Caco-2 (cell line): ENCODE measurements around the gene ARHGEF6. TPM values are rescaled to one million over a fixed set of nuclear protein-coding genes. Genes with fewer than 3 reads are reported as not detected.

Experiments used
- BruUV-seq: library from RNA; stranded (reverse); fragments of 400-500 nt; replicated peaks from 2 replicates; lab custom pipeline; 2021; lab: Mats Ljungman, UMichigan
- CTCF ChIA-PET: fragments of 300-600 bp; sonication (Branson Sonifier 250); formaldehyde crosslinking; loops from one replicate; lab custom pipeline; 2022; ENCODE audit warnings: antibody characterized with exemption; lab: Charles Lee
- POLR2A ChIA-PET: fragments of 300-600 bp; sonication (Branson Sonifier 250); formaldehyde crosslinking; loops from one replicate; lab custom pipeline; 2022; ENCODE audit warnings: antibody characterized with exemption; lab: Charles Lee
- DNase-seq, 2 experiments: peaks; one replicate each; pipeline versions ENCODE4 v3.0.0 to v3.0.0-alpha.2; 2020 to 2022
- H3K27me3 ChIP-seq: replicated peaks from 2 replicates; pipeline ENCODE4 v1.6.0; 2011; ENCODE audit warnings: low read length; ENCODE audit not compliant: control insufficient read depth, insufficient read depth
- H3K36me3 ChIP-seq: 2 replicates; pipeline ENCODE4 v1.5.1; 2011; ENCODE audit warnings: low read length; ENCODE audit not compliant: control insufficient read depth, insufficient read depth
- H3K4me1 ChIP-seq: fragments of 250-450 bp; sonication (Bioruptor Pico); 2 replicates; pipeline ENCODE4 v1.5.1; 2020; ENCODE audit warnings: mild to moderate bottlenecking
- H3K4me3 ChIP-seq: 2 replicates; pipeline ENCODE4 v1.5.1; 2011; ENCODE audit warnings: low read depth, mild to moderate bottlenecking, control low read depth, low read length
- H3K9me3 ChIP-seq: fragments of 250-450 bp; sonication (Bioruptor Pico); 2 replicates; pipeline ENCODE4 v1.5.1; 2020; ENCODE audit warnings: mild to moderate bottlenecking, moderate library complexity
- H3K27ac Mint-ChIP-seq: one replicate; pipeline ENCODE4 v1.8.0; 2022; ENCODE audit warnings: mixed read lengths; ENCODE audit not compliant: unreplicated experiment
- H3K27me3 Mint-ChIP-seq: one replicate; pipeline ENCODE4 v1.8.0; 2022; ENCODE audit warnings: mixed read lengths; ENCODE audit not compliant: insufficient read depth, unreplicated experiment
- H3K36me3 Mint-ChIP-seq: one replicate; pipeline ENCODE4 v1.8.0; 2022; ENCODE audit warnings: mild to moderate bottlenecking, mixed read lengths; ENCODE audit not compliant: insufficient read depth, unreplicated experiment
- H3K4me1 Mint-ChIP-seq: one replicate; pipeline ENCODE4 v1.8.0; 2022; ENCODE audit warnings: low read depth, mixed read lengths; ENCODE audit not compliant: unreplicated experiment
- H3K4me3 Mint-ChIP-seq: one replicate; pipeline ENCODE4 v1.8.0; 2022; ENCODE audit warnings: mild to moderate bottlenecking, moderate library complexity, mixed read lengths; ENCODE audit not compliant: unreplicated experiment
- H3K9me3 Mint-ChIP-seq: one replicate; pipeline ENCODE4 v1.8.0; 2022; ENCODE audit warnings: mixed read lengths; ENCODE audit not compliant: unreplicated experiment
- CTCF ChIP-seq, 2 experiments: fragments of 200-600 bp in 1 of 2; IDR thresholded peaks; 1 replicate in 1 of 2; 2 replicates in 1 of 2; pipeline versions ENCODE4 v1.5.1 to v1.8.0; 2011 to 2022; ENCODE audit warnings: antibody characterized with exemption in 1 of 2, control low read depth in 1 of 2, inconsistent platforms in 1 of 2, low read depth in 1 of 2, low read length in 1 of 2, mild to moderate bottlenecking in 1 of 2, moderate library complexity in 1 of 2; ENCODE audit not compliant: insufficient read depth in 1 of 2, severe bottlenecking in 1 of 2, unreplicated experiment in 1 of 2
- intact Hi-C: fragments of 100-400 bp; cut with micrococcal nuclease; formaldehyde crosslinking; loops from one replicate; pipeline ENCODE4 v1.10.0; 2022; ENCODE audit not compliant: unreplicated experiment
- total RNA-seq: library from RNA; stranded (reverse); gene quantifications from 2 replicates; pipeline ENCODE4 v1.2.3, GENCODE V29; 2022

ARHGEF6 gene
- total RNA-seq, 1 experiment from 2014 or later = not detected

GRCh38 chrX:136781180-136781797, 557 bp upstream of the ARHGEF6 start:
- no peak overlapping the region for H3K27ac Mint-ChIP-seq
- no TSS peak for BruUV-seq
- H3K4me3 Mint-ChIP-seq = no peak overlapping the region
- no peaks in the 10 kb centered on the region for H3K4me1 ChIP-seq
- H3K9me3 Mint-ChIP-seq = no peaks in the 10 kb centered on the region
- intact Hi-C loops = no loop called here
- ChIA-PET CTCF (no interaction called here), POLR2A (no interaction called here)
- peaks cover 7% of the 10 kb centered on the region for H3K27me3 Mint-ChIP-seq
- H3K4me3 ChIP-seq = no peak overlapping the region
- H3K36me3 ChIP-seq = no peaks in the 10 kb centered on the region
- no peaks in the 10 kb centered on the region for H3K36me3 Mint-ChIP-seq
- DNase-seq = no peak
- no peaks in the 10 kb centered on the region for H3K27me3 ChIP-seq
- TF ChIP-seq CTCF (IDR thresholded peaks at IDR 0.05; ENCODE audit: insufficient read depth in 1 of 2, low read depth in 1 of 2, low read length in 1 of 2, severe bottlenecking in 1 of 2, unreplicated experiment in 1 of 2) = no peak
- peaks cover 5% of the 10 kb centered on the region for H3K4me1 Mint-ChIP-seq
- H3K9me3 ChIP-seq = no peaks in the 10 kb centered on the region

- ChIA-PET POLR2A (no interaction called here), CTCF (no interaction called here)
- Histone ChIP-seq H3K36me3 (no peaks in the 10 kb centered on the region), H3K27me3 (no peaks in the 10 kb centered on the region), H3K9me3 (no peaks in the 10 kb centered on the region), H3K4me1 (no peaks in the 10 kb centered on the region), H3K4me3 (no peak overlapping the region)
- H3K9me3 Mint-ChIP-seq = no peaks in the 10 kb centered on the region
- H3K27ac Mint-ChIP-seq = no peak overlapping the region
- DNase-seq = no peak
- H3K4me3 Mint-ChIP-seq = no peak overlapping the region
- peaks cover 5% of the 10 kb centered on the region for H3K4me1 Mint-ChIP-seq
- intact Hi-C loops = no loop called here
- no peak for TF ChIP-seq CTCF (IDR thresholded peaks at IDR 0.05; ENCODE audit: insufficient read depth in 1 of 2, low read depth in 1 of 2, low read length in 1 of 2, severe bottlenecking in 1 of 2, unreplicated experiment in 1 of 2)
- no TSS peak for BruUV-seq
- H3K27me3 Mint-ChIP-seq = peaks cover 7% of the 10 kb centered on the region
- H3K36me3 Mint-ChIP-seq = no peaks in the 10 kb centered on the region
These were observed 491 bp downstream of the ARHGEF6 start for GRCh38 chrX:136780241-136780640.

- ChIA-PET CTCF (no interaction called here), POLR2A (no interaction called here)
- Mint-ChIP-seq H3K27me3 (peaks cover 10% of the 10 kb centered on the region), H3K4me3 (no peak overlapping the region), H3K36me3 (no peaks in the 10 kb centered on the region), H3K9me3 (no peaks in the 10 kb centered on the region), H3K27ac (no peak overlapping the region), H3K4me1 (peaks cover 5% of the 10 kb centered on the region)
- no peak for DNase-seq
- Histone ChIP-seq H3K27me3 (no peaks in the 10 kb centered on the region), H3K4me1 (no peaks in the 10 kb centered on the region), H3K9me3 (no peaks in the 10 kb centered on the region), H3K36me3 (no peaks in the 10 kb centered on the region), H3K4me3 (no peak overlapping the region)
- no TSS peak for BruUV-seq
- intact Hi-C loops = no loop called here
- no peak for TF ChIP-seq CTCF (IDR thresholded peaks at IDR 0.05; ENCODE audit: insufficient read depth in 1 of 2, low read depth in 1 of 2, low read length in 1 of 2, severe bottlenecking in 1 of 2, unreplicated experiment in 1 of 2)
These were observed 1.4 kb downstream of the ARHGEF6 start for GRCh38 chrX:136779346-136779781.
